CD4-positive, alpha-beta T cell treated with Interleukin-6 at 100 ng/mL for 8 hours (primary cell): ENCODE measurements around the gene AGPAT2.

Experiments
- DNase-seq: peaks from one replicate; pipeline ENCODE4 v3.0.0-alpha.2; 2020; ENCODE audit warnings: mixed read lengths, low spot score

The AGPAT2 gene

GRCh38 chr9:136673088-136673974 is 13.9 kb downstream of the AGPAT2 start:
- no peak for DNase-seq

- DNase-seq, result no peak
Measured at GRCh38 chr9:136672431-136673087, 14.7 kb downstream of the AGPAT2 start.

GRCh38 chr9:136671646-136672430 is 15.4 kb downstream of the AGPAT2 start:
- no peak for DNase-seq

GRCh38 chr9:136671254-136671614 is 16.0 kb downstream of the AGPAT2 start:
- no peak for DNase-seq

GRCh38 chr9:136670576-136671253 is 16.5 kb downstream of the AGPAT2 start:
- DNase-seq, result no peak

GRCh38 chr9:136669791-136670464 is 17.3 kb downstream of the AGPAT2 start:
- DNase-seq, result no peak

- DNase-seq, result no peak
Measured at GRCh38 chr9:136668983-136669790, 18.1 kb downstream of the AGPAT2 start.

GRCh38 chr9:136667940-136668760 is 19.1 kb downstream of the AGPAT2 start:
- no peak for DNase-seq

GRCh38 chr9:136667214-136667939 is 19.9 kb downstream of the AGPAT2 start:
- DNase-seq, result no peak

GRCh38 chr9:136666372-136667213 is 20.7 kb downstream of the AGPAT2 start:
- DNase-seq, result no peak

- DNase-seq, result no peak
Measured at GRCh38 chr9:136665704-136666371, 21.4 kb downstream of the AGPAT2 start.

- DNase-seq, result no peak
Measured at GRCh38 chr9:136665111-136665703, 22.1 kb downstream of the AGPAT2 start.

GRCh38 chr9:136664000-136664915 is 23.0 kb downstream of the AGPAT2 start:
- no peak for DNase-seq

- DNase-seq, result no peak
Measured at GRCh38 chr9:136662656-136663581, 24.3 kb downstream of the AGPAT2 start, which contains the start of gene EGFL7. EGFL7 (plus strand) TSS chr9:136662916; CDS start chr9:136668283, 5,367 bp downstream.

GRCh38 chr9:136662326-136662655 is 25.0 kb downstream of the AGPAT2 start:
- no peak for DNase-seq
